Measurements from ENCODE around the gene PSME3IP1.

Gene PSME3IP1

DNA sequence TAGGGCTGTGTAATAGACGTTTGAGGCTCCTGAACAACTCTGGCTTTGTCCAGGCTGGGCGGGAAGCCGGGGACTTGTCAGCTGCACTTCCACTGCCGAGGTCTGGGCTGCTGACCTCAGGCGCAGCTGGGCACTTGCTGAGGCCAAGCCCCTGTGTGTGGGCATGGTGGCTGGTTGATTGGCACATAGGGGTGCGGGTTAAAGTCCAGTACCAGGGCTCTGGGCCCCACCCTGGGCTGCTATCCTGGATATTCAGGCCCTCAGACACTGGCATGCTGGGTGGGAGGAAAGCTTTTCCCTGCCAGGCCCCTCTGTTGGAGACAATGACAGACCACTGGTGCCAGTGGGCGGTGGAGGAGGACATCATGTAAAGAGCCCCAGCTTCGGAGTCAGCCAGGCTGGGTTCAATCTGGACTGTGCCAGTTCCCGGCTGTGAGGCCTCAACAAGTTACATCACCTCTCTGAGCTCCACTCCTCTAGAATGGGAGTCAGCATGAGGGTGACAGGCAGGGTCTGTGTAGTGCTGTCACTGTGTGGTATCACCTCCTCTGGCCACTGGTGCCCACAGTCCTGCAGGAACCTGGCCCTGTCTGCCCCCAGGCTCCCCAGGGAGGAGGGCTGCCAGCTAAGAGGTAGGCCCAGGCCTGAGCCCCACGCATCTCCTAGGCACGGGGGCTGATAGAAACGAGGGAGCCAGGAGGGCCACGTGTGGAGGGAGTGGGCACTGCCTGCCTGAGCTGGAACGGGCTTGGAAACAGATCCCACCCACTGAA lies 42.5 kb downstream of the PSME3IP1 start:
- no peak for DNase-seq

DNA sequence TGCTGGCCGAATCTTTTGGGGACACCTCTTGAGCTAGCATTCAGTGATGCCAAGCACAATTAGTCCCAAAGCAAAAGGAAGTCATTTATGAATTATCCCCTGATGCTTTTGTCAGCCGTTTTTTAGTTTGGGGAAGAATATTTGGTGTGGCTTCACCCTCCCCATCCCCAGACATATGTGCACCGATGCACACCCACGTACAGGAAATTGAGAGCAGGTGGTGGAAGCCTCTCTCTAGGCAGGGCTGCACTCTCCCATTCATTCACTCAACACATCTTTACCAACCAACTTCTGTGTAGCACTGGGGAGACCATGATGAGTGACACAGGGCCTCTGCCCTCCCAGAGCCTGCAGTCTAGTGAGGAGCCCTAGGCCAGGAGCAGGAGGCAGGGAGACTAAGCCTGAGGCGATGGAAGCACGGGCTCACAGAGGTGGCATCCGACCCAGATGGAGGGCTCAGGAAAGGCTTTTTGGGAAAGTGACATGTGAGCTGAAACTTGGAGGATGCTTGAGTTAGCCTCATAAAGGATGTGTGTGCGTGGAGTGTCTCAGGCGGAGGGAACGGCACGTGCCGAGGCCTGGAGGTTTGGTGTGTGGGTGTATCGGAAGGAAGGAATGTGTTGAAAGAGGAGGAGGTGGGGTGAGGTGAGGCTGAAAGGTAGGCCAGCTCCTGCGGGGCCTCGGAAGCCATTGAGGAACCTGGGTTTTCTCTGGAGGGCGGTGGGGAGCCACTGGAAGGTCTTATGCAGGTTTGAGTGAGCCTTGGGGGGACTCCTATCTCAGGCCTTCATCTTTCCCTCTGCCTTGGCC lies 43.8 kb downstream of the PSME3IP1 start:
- no peak for DNase-seq

DNA sequence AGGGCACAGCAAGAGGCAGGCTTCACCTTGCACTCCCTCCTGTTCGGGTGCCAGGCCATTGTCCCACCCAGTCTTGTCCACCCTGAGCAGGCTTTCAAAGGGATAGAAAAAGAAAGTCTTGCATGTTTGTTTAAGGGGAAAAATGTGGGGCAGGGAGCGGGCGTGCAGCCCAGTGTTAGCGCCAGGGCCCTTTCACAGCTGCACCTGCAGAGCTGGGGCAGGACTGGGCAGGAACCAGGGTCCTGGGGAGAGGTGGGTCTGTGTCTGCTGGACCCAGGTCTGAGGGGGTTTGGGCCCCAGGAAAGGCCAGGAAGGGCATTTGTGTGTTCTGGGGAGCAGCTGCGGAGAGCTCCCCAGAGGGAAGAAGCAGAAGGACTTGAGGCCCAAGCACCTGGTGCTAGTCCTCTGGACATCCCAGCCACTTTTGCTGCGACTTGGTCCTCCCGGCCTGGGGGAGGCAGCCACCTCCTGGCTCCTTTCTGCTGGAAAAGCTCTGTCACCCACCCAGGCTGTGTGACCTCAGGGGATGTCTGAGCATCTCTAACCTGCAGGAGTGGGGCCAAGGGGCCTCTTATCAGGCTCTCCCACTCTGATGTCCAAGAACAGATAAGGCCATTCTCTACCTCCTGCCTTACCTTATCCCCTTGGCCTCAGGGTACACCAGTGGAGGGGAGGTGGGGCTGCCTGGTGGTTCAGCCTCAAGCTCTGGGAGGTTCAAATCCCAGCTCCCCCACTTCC lies 44.7 kb downstream of the PSME3IP1 start:
- DNase-seq: no peak

DNA sequence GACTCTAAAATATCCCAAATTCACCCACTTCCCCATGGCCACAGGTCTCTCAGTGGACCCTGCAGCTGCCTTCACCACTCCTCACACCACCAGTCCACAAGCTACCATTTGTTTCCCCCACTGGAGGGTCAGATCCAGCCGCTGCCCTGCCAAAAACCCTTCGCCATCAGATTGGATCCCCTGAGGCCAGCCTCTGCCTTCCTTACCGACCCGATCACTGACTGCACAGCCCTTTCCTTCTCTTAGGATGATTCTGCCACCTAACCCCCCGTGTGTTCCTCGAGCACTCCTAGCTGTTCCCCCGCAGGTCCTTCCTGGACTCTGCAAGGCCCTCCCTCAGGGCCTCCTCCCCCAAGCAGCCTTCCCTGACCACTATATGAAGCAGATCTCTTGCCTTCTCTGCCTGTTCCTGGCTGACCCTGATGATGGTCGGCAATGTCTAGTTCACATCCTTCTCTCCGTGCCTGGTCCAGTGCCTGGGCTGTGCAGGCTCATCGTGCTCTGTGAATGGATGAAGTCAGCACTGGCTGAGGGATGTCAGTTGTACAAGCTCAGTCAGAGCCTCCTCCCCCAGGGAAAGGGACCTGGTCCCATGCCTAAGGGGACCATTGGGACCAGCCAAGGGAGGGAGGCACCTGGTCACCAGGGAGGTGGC lies 47.4 kb downstream of the PSME3IP1 start:
- no peak for DNase-seq

GRCh38 chr16:57137566-57138273 lies 48.1 kb downstream of the PSME3IP1 start:
- DNase-seq: no peak

- no peak for DNase-seq
These were observed 48.8 kb downstream of the PSME3IP1 start for GRCh38 chr16:57137043-57137442.

GRCh38 chr16:57134982-57135381 lies 50.9 kb downstream of the PSME3IP1 start:
- DNase-seq: no peak

- DNase-seq: no peak
These were observed 52.0 kb downstream of the PSME3IP1 start for GRCh38 chr16:57133886-57134285.

- DNase-seq: no peak
These were observed 52.8 kb downstream of the PSME3IP1 start for GRCh38 chr16:57133031-57133430.

DNA sequence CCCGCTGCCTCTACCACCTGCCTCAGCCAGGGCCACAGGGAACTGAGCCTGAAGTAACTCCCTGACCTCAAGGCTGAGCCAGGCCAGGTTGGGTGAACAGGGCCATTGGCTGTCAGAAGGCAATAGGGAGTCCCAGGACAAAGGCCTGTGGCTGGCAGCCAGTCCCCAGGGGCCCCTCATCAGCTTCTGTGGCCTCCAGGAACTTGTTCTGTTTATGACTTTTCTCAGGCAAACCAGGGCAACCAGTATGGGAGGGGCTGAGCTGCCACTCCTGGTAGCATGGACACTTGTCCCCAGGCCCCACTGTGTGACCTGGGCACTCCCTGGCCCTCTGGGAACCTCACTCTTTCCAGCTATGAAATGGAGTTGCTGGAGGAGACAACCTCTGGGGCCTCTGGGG lies 53.4 kb downstream of the PSME3IP1 start:
- DNase-seq: no peak

DNA sequence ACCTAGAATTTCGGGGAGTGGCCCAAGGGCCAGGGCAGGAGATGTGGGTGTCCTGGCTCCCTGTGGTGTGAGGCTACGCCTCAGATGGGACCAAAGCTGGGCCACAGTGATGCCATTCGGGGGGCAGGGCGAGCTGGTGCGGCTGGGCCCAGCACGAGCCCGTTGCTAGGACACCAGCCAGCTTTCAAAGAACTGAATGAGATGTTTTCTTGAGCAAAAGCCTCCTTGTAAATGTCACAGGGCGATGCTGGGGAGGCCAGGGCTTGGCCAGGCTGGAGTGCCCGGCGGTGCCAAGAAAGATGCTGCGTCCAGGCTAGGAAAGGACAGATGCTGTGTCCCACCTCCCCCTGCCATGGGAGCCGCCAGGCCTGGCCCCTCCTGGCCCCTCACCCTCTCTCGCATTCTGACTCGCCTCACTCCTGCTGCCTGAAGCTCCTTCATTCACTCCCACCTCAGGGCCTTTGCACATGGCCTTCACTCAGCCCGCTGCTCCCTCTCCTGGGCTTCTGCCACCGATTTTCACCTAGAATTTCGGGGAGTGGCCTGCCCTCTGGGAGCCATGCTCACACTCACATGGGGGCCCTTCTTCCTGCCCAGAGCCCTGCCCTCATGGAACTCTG lies 54.4 kb downstream of the PSME3IP1 start:
- DNase-seq: no peak

- DNase-seq: no peak
These were observed 54.9 kb downstream of the PSME3IP1 start for GRCh38 chr16:57130950-57131321.

- DNase-seq: peak; percentile 21
These were observed 57.0 kb downstream of the PSME3IP1 start for GRCh38 chr16:57128771-57129389.

DNA sequence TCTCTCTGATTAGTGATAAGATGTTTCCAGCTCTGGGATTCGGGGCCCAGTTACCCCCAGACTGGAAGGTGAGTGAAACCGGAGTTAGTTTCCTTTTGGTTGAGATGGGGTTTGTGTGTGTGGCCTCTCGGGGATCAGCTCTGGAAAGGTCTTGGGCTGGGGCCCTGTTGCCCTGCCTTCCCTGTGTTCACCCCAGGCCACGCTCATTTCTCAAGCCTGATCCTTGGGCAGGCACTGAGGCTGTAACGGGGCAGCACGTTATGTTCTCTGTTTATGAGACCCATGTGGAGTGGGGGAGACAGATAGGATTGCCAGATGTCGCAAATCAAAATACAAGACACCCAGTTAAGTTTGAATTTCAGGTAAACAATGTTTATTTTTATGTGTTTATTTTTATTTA lies 58.0 kb downstream of the PSME3IP1 start:
- no peak for DNase-seq

DNA sequence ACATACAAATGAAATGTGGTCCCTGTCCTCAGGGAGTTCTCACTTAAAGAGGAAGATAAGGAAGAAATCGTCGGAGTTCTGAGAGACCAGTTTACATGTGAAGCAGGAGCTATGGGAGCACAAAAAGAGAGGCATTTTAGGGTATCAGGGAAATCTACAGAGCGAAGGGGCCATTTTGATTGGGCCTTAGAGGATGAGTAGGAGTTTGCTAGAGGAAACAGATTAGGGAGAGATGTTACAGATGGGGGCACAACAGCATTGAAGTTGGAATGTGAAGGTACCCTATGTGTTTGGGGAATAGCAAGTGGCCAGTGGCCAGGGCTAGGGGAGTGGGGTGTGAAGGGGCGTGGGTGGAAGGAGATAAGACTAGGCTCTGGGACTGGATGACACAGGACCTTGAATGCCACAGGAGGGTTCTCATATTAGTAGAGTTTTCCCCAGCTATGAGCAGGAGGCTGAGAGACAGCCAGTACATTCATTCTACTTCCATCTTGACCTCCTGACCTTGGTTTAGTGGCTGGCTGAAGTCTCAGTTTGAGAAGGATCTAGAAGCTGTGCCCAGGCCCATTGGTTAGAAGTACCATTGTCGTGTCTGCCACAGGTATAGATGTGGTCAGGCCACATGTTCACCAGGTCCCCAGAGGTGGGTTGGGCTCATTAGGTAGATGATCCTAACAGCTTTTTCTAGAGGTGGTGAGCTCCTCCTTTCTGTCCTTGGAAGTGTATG lies 58.6 kb downstream of the PSME3IP1 start:
- DNase-seq: no peak

- DNase-seq: no peak
These were observed 59.4 kb downstream of the PSME3IP1 start for GRCh38 chr16:57126411-57126810.

DNA sequence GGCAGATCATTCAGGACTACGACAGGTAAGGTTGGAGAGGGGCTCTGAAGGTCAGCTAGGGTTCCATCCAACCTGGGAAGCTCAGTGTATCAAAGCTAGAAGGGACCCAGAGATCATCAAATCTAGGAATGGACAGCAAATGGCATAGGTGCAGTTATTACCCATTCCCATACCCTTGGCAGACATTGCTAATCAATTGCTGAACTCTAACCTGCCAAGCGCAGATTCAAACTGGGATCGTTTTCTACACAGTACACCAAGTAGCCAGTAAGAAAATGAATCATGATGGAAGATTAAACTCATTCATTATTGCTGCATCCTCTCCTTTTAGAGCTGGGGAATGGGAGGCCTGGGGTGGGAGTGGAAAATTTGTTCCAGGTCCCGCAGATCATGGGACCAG lies 59.9 kb downstream of the PSME3IP1 start:
- DNase-seq: no peak

GRCh38 chr16:57125376-57125775 lies 60.5 kb downstream of the PSME3IP1 start:
- DNase-seq: no peak

DNA sequence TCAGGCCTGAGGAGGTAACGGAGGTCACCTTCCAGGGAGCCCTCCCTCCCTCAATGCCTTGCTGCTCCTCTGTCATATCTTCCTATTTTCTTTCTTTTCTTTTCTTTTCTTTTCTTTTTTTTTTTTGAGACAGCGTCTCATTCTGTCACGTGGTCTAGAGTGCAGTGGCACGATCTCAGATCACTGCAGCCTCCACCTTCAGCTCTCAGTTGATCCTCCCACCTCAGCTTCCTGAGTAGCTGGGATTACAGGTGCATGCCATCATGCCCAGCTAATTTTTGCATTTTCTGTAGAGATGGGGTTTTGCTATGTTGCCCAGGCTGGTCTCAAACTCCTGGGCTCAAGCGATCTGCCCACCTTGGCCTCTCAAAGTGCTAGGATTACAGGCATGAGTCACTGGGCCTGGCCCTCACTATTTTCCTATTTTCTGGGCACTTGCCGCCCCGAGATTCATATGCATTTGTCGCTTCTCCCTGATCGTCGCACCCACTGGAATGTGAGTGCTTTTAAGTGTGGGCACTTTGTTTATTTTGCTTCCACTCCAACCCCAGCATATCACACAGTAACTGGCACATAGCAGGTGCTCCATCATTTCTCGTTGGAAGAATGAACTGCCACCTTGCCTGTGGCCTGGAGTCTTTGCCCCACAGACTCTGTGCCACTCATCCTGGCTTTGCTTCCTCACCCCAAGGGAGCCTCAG lies 61.7 kb downstream of the PSME3IP1 start:
- DNase-seq: no peak
